Activated CD8-positive, alpha-beta memory T cell treated with anti-CD3 and anti-CD28 coated beads, Interleukin-2, amount 10 ng/mL, durations not matched to agents 7 days and 5 days (primary cell): Measurements from ENCODE around the gene RNLS. TPM values are rescaled to one million over a fixed set of nuclear protein-coding genes. Genes with fewer than 3 reads are reported as not detected.

Source experiments
- ATAC-seq: fragments of 150-1000 bp; cut with Tn5 transposase; one replicate; pipeline ENCODE4 v1.10.0; 2021; ENCODE audit warnings: moderate library complexity
- CTCF ChIA-PET: fragments of 350-600 bp; sonication (Branson Sonifier 250); formaldehyde crosslinking; loops from one replicate; lab custom pipeline; 2021; ENCODE audit warnings: antibody characterized with exemption; lab: Charles Lee
- DNase-seq: peaks from one replicate; pipeline ENCODE4 v3.0.0-alpha.2; 2020
- H3K27ac Mint-ChIP-seq: one replicate; pipeline ENCODE4 v1.8.0; 2021; ENCODE audit warnings: mild to moderate bottlenecking, mixed read lengths
- H3K27me3 Mint-ChIP-seq: one replicate; pipeline ENCODE4 v1.8.0; 2021; ENCODE audit warnings: mixed read lengths
- H3K36me3 Mint-ChIP-seq: one replicate; pipeline ENCODE4 v1.8.0; 2021; ENCODE audit warnings: mild to moderate bottlenecking, mixed read lengths
- H3K4me1 Mint-ChIP-seq: one replicate; pipeline ENCODE4 v1.8.0; 2021; ENCODE audit warnings: mixed read lengths
- H3K4me3 Mint-ChIP-seq: one replicate; pipeline ENCODE4 v1.8.0; 2021; ENCODE audit warnings: mild to moderate bottlenecking, moderate library complexity, mixed read lengths
- H3K9me3 Mint-ChIP-seq: one replicate; pipeline ENCODE4 v1.8.0; 2022; ENCODE audit warnings: low read depth, mixed read lengths
- total RNA-seq, 2 experiments: library from RNA; stranded (reverse); gene quantifications; one replicate each; pipeline ENCODE4 v1.2.3, GENCODE V29; 2021

The RNLS gene
- total RNA-seq, result 1 to 10 TPM; 2.9 to 3.7 TPM

DNA sequence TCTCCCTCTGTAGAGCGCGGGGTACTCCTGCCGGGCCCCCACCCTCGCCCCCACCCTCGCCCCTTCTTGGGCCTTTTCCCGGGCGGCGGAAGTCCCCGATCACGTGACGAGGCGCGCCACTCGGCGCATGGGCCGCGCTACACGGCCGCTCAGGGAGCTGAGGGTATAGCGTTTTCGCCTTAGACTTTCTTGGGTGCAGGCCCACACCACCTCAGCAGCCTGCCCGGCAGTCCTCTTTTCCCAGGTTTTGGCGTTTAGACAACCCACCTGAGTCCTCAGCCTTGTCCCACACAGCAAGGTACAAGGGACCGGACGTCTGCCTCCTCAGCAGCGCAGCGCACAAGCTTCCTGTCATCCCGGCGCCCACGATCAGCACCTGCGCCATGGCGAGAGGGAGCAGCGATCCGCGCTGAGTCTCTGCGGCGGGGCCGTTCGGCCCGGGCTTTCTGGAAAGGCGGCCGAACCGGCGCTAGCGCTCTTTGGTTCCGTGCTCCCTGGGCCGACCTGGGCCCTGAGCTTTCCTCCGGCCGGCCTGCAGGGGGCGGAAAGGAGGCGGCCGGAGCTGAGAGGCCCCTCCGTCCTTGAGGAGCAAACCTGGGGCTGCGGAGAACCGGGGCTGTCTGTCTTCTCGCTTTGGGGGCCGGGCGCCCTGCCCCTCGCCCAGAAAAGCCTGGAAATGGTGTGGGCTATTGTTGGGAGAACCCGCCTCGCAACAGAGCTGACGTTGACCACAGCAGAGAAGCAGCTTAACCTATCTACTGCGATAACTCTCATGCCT lies at the start of gene RNLS:
TSS of gene RNLS (minus strand) at position 513 of the 778 bp plus-strand sequence.
- ATAC-seq (peak; percentile 91), DNase-seq (peak; percentile 78)
- Mint-ChIP-seq H3K9me3 (no peaks in the 10 kb centered on the region), H3K4me1 (peaks cover 10% of the 10 kb centered on the region), H3K27ac (peak within 1 kb of the TSS; percentile 88), H3K4me3 (peak within 1 kb of the TSS; percentile 82), H3K27me3 (peaks cover 15% of the 10 kb centered on the region), H3K36me3 (peaks cover 3% of the 10 kb centered on the region)
- CTCF ChIA-PET, result interaction anchor here (0.7 to 2.1 kb wide), 27 partner anchors 10 to 767 kb away, joined by 3 to 15 read pairs (median 4); partner anchors contain the start of gene STAMBPL1

DNA sequence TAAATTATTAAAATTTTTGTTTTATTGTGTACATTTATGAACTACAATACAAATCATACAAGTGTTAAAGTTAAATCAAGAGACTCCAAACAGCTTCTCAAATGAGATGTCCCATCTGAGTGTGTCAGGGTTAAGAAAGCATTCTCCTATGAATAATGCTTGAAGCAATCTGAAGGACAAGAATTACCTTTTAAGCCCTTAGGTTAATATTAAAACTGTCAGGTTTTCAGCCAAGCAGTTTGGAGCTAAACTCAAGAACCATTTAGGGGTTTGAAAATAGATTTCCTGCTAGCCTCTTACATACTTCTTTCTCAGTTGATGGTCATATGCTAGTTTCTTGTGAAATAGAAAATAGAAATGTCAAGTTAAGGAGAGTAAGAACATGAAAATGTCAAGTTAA lies 41.7 kb upstream of the RNLS start:
- Mint-ChIP-seq H3K4me3 (no peak overlapping the region), H3K36me3 (no peaks in the 10 kb centered on the region), H3K27me3 (peaks cover 6% of the 10 kb centered on the region), H3K9me3 (no peaks in the 10 kb centered on the region), H3K27ac (no peak overlapping the region), H3K4me1 (no peaks in the 10 kb centered on the region)
- no peak for ATAC-seq
- no peak for DNase-seq
- CTCF ChIA-PET, result no interaction called here

DNA sequence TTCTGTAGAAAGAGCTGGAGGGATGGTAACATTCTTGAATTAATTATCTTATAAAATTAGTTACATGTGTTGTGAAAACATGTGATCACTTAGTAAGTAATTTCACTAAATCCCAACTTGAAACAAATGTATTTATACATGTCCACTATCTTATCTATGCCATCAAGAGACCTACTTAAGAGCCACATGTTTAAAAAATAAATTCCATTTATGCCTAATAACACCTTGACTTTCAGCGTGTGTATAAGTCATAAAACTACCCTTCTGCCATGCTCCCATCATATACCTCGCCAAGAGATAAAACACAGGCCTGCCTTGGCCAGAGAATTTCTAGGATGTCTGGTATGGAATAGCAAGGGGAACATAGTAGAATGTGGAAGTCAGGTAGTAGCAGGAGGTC lies 40.7 kb upstream of the RNLS start:
- Mint-ChIP-seq H3K36me3 (no peaks in the 10 kb centered on the region), H3K4me3 (no peak overlapping the region), H3K27ac (no peak overlapping the region), H3K27me3 (peaks cover 6% of the 10 kb centered on the region), H3K9me3 (no peaks in the 10 kb centered on the region), H3K4me1 (no peaks in the 10 kb centered on the region)
- CTCF ChIA-PET, result no interaction called here
- DNase-seq (no peak), ATAC-seq (no peak)

DNA sequence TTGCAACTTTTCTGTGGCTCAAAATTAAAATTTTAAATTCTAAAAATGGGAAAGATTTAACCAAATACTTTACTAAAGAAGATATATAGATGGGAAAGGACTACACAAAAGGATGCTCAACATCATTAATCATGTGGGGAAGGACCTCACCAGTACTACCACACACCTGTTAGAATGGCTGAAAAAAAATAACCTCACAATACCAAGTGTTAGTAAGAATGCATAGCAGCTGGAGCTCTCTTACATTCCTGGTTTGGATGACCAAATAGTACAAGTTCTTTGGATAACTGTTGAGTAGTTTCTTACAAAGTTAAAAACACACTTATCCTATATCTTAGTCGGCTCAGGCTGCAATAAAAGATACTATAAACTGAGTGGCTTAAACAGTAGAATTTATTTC lies 37.3 kb upstream of the RNLS start:
- Mint-ChIP-seq H3K4me3 (no peak overlapping the region), H3K36me3 (no peaks in the 10 kb centered on the region)

DNA sequence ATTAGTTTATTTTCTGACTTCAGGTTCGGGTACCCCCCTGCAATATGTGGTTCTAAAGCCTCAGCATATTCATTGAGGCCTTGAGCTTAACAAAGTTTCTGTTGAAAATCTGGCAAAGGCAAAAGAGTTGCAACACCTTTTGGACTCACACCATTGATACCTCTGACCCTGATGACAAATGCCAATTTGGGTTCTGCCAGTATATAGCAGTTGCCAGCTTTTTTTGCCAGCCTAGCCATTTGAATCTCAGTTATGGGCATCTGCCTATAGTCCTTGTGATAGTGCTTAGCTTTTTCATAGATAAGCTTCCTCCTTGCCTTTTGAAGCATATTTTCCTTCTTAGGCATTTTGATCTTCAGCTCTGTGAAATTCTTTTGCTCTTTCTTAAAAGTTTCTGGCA lies 35.4 kb upstream of the RNLS start:
- H3K27me3 Mint-ChIP-seq, result peaks cover 4% of the 10 kb centered on the region
- DNase-seq (no peak), ATAC-seq (no peak)
- no peaks in the 10 kb centered on the region for H3K4me1 Mint-ChIP-seq
- H3K4me3 Mint-ChIP-seq, result no peak overlapping the region
- H3K36me3 Mint-ChIP-seq, result no peaks in the 10 kb centered on the region
- CTCF ChIA-PET, result no interaction called here
- no peak overlapping the region for H3K27ac Mint-ChIP-seq
- H3K9me3 Mint-ChIP-seq, result no peaks in the 10 kb centered on the region

More for the DNA sequence above, 37.3 kb upstream of the RNLS start:
- peaks cover 6% of the 10 kb centered on the region for H3K27me3 Mint-ChIP-seq
- CTCF ChIA-PET, result no interaction called here
- no peak for ATAC-seq
- no peak for DNase-seq
- no peaks in the 10 kb centered on the region for H3K9me3 Mint-ChIP-seq
- no peak overlapping the region for H3K27ac Mint-ChIP-seq
- no peaks in the 10 kb centered on the region for H3K4me1 Mint-ChIP-seq

DNA sequence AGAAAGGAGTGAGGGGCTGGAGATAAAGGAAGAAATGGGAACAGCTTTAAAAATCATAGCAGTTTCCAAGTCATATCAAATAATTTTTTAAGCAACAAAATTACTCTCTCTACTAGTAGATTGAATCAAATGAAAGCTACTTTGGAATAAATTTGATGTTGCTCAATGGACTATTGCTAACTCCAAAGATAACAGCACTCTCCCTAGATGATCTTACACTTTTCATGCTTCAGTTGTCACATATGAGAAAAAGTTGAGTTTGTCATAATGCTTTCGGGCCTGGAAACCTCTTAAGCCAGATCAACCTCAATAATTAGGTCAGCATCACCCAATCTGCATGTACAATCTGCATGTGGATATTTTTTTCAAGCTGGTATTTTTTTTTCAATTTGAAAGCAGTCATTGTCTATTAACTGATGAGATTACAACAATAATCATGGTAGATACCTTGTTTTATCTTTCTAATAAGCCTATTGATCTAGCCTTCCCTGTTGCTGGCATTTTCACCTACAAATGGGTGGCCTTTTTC lies 34.7 kb upstream of the RNLS start:
- CTCF ChIA-PET, result interaction anchor here (0.5 kb wide), 1 partner anchor 994 kb away, joined by 3 read pairs; no protein-coding TSS in a partner anchor
- no peak for DNase-seq
- Mint-ChIP-seq H3K4me3 (no peak overlapping the region), H3K9me3 (no peaks in the 10 kb centered on the region), H3K27ac (no peak overlapping the region), H3K4me1 (no peaks in the 10 kb centered on the region), H3K27me3 (peaks cover 4% of the 10 kb centered on the region), H3K36me3 (no peaks in the 10 kb centered on the region)
- no peak for ATAC-seq

DNA sequence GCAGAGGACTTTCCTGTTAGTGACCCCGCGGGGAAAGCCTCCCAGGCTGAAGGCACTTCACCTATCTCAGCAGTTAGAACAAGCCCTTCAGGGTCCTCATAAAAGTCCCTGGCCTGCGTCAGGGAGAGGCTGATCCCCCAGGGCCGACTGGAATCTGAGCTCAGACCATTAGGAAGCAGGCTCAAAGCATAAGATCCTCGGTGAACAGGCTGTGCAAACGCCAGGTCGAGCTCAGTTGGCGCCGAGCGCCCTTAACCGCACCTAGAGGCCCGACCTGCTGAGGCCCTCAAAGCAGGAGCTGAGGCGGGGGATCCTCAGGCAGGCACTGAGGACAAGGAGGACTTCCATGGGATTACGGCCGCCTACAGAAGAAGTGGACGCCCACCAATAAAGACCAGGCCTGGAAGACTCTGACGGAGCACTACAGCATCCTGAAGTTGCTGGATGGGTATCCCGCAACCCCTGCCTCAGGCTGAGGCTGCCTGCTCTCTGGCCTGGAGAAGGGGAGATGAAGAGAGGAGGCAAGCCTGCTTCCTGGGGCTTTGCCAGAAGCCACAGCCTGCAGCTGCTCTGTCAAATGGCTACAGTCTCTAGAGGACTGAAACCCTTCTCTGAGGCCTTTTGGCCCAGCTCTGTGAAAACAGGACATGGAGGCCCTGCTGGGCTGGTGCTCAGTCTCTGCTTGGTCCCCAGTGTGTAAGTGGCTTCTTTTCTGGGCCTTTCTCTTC lies 33.3 kb upstream of the RNLS start:
- no peak for DNase-seq
- Mint-ChIP-seq H3K36me3 (no peaks in the 10 kb centered on the region), H3K9me3 (no peaks in the 10 kb centered on the region), H3K27me3 (peaks cover under 1% of the 10 kb centered on the region), H3K4me1 (no peaks in the 10 kb centered on the region), H3K4me3 (no peak overlapping the region), H3K27ac (no peak overlapping the region)
- CTCF ChIA-PET, result interaction anchor here (0.6 kb wide), 1 partner anchor 783 kb away, joined by 3 read pairs; no protein-coding TSS in a partner anchor
- ATAC-seq, result no peak

DNA sequence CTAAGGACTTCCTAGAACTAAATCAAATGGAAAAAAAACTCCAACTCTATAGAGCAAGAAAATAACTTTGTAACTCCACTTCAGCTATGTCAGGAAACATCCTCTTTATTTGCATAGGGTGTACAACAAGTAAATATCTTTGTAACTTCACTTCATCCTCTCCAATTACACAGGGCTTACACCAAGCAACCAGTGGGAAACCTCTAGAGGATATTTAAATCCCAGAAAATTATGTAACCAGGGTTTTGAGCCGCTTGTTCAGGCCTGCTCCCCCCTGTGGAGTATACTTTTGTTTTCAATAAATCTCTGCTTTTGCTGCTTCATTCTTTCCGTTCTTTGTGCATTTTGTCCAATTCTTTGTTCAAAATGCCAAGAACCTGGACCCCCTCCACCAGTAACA lies 25.7 kb upstream of the RNLS start:
- ATAC-seq, result no peak
- CTCF ChIA-PET, result interaction anchor here (1.0 kb wide), 1 partner anchor 36 kb away, joined by 3 read pairs; no protein-coding TSS in a partner anchor
- H3K27me3 Mint-ChIP-seq, result peaks cover 7% of the 10 kb centered on the region
- no peak overlapping the region for H3K27ac Mint-ChIP-seq
- H3K36me3 Mint-ChIP-seq, result no peaks in the 10 kb centered on the region
- H3K9me3 Mint-ChIP-seq, result no peaks in the 10 kb centered on the region
- no peak for DNase-seq
- no peak overlapping the region for H3K4me3 Mint-ChIP-seq
- H3K4me1 Mint-ChIP-seq, result no peaks in the 10 kb centered on the region

DNA sequence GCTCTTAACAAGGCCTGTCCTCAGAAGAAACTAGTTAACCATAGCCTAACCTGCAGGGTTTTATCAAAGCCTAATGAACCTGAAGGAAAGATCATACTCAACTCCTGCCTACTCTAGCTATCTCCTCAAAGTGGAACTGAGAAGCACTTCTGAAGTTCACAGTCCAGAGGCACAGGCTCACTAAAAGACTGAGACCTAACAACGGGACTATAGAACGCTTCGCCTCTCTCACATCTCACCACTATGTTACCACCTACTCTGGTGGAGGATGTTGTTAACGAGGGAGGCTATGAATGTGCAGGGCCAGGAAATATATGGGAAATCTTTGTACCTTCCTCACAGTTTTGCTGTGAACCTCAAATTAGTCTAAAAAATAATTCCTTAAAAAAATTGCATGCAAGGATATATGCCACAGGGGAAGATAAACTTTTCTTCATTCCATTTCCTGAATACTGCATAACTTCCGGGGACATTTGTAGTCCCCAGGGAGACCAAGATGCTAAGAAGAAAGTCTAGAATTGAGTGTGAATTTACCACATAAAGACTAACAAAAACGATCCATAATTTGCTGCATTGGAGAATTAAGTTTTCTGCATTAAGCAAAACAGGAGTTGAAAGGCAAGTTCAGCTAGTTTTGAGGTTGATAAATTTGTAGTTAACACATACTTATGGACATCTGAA lies 25.1 kb upstream of the RNLS start:
- DNase-seq, result no peak
- CTCF ChIA-PET, result interaction anchor here (1.0 kb wide), 1 partner anchor 35 kb away, joined by 3 read pairs; no protein-coding TSS in a partner anchor
- H3K9me3 Mint-ChIP-seq, result no peaks in the 10 kb centered on the region
- no peak for ATAC-seq
- H3K36me3 Mint-ChIP-seq, result no peaks in the 10 kb centered on the region
- H3K4me1 Mint-ChIP-seq, result no peaks in the 10 kb centered on the region
- H3K4me3 Mint-ChIP-seq, result no peak overlapping the region
- no peak overlapping the region for H3K27ac Mint-ChIP-seq
- H3K27me3 Mint-ChIP-seq, result peaks cover 7% of the 10 kb centered on the region

DNA sequence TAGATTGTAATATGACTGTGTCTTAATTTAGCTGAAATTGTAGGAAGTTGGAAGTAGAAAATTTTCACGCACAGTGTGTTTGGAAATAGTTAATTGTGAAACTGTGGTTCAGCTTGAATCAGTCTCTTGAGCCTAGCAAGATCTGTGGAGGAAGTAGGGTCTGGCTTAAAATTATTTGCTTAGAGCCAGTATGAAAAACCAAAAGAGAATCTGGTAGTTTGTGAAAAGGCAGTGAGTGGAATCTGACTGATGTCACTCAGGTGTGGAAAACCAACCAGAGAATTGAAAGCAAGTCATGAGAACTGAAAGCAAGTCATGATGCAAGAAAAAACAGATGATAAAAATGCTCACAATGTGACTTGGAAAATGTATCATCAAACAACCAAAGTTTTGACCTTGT lies 14.9 kb upstream of the RNLS start:
- Mint-ChIP-seq H3K4me3 (no peak overlapping the region), H3K36me3 (peaks cover 2% of the 10 kb centered on the region), H3K4me1 (peaks cover 7% of the 10 kb centered on the region), H3K9me3 (peaks cover 2% of the 10 kb centered on the region), H3K27me3 (no peaks in the 10 kb centered on the region), H3K27ac (no peak overlapping the region)
- ATAC-seq, result no peak
- CTCF ChIA-PET, result interaction anchor here (1.6 kb wide), 1 partner anchor 15 kb away, joined by 5 read pairs; the partner anchor contains the start of gene RNLS
- DNase-seq, result no peak

DNA sequence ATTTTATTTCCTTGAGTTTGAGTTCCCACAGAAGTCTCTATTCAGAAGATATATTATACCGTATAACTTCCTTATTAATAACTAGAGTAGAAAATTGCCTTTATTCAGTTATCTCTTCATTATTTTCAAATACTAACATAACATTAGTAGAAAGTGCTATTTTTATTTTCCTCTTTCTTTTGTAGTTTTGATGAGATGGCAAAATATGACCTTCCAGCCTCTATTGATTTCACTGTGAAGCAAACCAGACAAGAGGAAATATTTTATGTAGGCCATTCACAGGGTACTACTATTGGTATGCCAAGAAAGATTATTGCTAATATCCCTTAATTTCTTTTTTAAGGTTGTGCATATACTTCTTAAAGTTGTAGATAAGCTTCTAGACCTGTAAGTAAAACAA lies 11.4 kb upstream of the RNLS start:
- CTCF ChIA-PET, result no interaction called here
- no peak overlapping the region for H3K27ac Mint-ChIP-seq
- H3K36me3 Mint-ChIP-seq, result no peaks in the 10 kb centered on the region

DNA sequence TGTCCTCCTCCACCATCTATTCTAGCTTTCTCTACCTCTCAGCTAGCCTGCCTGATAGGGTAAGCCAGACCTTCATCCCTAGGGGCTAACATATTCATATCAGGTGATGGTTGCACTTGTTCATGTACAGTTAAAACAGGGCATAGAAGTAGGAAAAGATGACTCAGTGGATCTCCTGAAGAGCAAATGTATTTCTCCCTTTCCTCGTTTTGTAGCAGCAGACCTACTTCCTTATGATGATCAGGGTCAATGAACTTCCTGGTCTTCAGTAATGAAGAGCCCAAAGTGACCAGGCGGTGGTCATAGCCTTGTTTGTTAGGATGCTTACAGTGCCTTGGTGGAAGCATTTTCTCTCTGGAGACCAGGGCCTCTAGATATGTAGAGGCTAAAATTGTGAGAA lies 9.8 kb upstream of the RNLS start:
- H3K9me3 Mint-ChIP-seq, result no peaks in the 10 kb centered on the region
- peaks cover under 1% of the 10 kb centered on the region for H3K4me1 Mint-ChIP-seq
- DNase-seq (no peak), ATAC-seq (no peak)
- no peaks in the 10 kb centered on the region for H3K27me3 Mint-ChIP-seq
- no peak overlapping the region for H3K27ac Mint-ChIP-seq
- CTCF ChIA-PET, result interaction anchor here (2.4 kb wide), 1 partner anchor 10 kb away, joined by 12 read pairs; the partner anchor contains the start of gene RNLS
- H3K4me3 Mint-ChIP-seq, result no peak overlapping the region
- H3K36me3 Mint-ChIP-seq, result no peaks in the 10 kb centered on the region

More for the DNA sequence above, 11.4 kb upstream of the RNLS start:
- no peak overlapping the region for H3K4me3 Mint-ChIP-seq
- H3K27me3 Mint-ChIP-seq, result no peaks in the 10 kb centered on the region
- peaks cover 7% of the 10 kb centered on the region for H3K4me1 Mint-ChIP-seq
- DNase-seq (no peak), ATAC-seq (no peak)
- no peaks in the 10 kb centered on the region for H3K9me3 Mint-ChIP-seq

DNA sequence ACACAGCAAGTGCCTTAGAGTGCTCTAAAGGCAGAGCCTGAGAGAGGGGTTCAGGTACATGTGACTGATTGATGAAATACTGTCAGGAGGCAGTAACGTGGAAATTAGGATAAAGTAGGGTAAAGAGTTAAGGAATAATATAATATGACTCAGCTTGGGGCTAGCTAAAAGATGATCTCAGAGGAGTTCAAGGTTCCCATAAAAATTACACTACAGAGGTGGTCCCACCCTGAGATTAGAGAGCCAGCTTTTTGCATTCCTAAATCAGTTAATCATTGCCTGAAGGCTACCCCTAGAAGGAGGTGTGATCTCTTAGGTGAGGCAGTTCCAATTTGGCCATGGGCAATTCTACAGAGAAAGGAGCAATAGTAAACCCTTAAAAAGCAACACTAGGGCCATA lies 9.3 kb upstream of the RNLS start:
- CTCF ChIA-PET, result interaction anchor here (1.7 to 2.4 kb wide), 2 partner anchors 9 to 12 kb away, joined by 3 to 12 read pairs; partner anchors contain the start of gene RNLS
- H3K27ac Mint-ChIP-seq, result no peak overlapping the region

More for the DNA sequence above, 9.3 kb upstream of the RNLS start:
- Mint-ChIP-seq H3K4me3 (no peak overlapping the region), H3K4me1 (no peaks in the 10 kb centered on the region), H3K36me3 (no peaks in the 10 kb centered on the region), H3K9me3 (no peaks in the 10 kb centered on the region), H3K27me3 (no peaks in the 10 kb centered on the region)
- DNase-seq, result no peak
- no peak for ATAC-seq
